ENCODE results near the gene DYSF.

DYSF gene

DNA sequence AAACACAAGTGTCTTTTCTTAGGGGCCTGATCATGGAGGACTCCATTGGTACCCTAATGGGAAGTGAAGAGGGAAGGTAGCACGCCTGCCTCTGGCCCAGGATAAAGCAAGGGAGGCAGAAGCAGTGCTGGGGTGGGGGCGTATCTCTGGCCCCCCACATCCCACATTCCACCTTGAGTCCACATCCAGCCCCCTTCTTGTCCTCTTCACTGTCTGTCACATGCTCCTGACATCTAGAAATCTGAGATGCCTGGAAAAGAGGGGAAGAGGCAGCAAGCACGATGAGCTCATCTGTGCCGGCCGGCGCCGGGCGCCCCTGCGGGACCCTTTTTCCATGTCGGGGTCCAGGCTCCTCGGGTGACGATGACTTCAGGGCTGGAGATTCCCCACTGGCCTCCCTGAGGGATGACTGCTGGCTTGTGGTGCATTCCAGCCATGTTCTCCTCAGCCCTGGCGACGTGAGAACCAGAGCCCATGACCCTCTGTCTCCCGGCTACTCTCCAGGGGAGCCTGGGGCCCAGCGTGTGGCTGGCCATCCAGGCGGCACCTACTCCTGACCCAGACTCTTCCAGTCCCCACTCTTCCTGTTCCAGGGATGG, 277.5 kb downstream of the DYSF start:
- no peak overlapping the region for H3K23ac ChIP-seq (ENCODE audit: low read depth, low read length, poor library complexity)
- H2BK15ac ChIP-seq (ENCODE audit: low read length) = no peak overlapping the region
- no peak overlapping the region for H2AFZ ChIP-seq (ENCODE audit: low read length)
- H3K9ac ChIP-seq (ENCODE audit: low read depth, low read length, poor library complexity) = no peak overlapping the region
- WGBS, 2 donors (ENCODE audit: extremely low coverage in 2 of 2, insufficient read length in 2 of 2, insufficient replicate concordance in 1 of 2) = no CpG with 5 or more reads among the region's 17 CpGs
- H2AK5ac ChIP-seq (ENCODE audit: low read depth, low read length) = no peak overlapping the region
- no peaks in the 10 kb centered on the region for H3K27me3 ChIP-seq (ENCODE audit: control insufficient read depth in 3 of 3, insufficient read depth in 3 of 3, low read depth in 1 of 3, low read length in 3 of 3)
- H4K8ac ChIP-seq (ENCODE audit: low read depth, low read length) = no peak overlapping the region
- H3K9me3 ChIP-seq (replicated peaks in 1 of 2; ENCODE audit: control insufficient read depth in 2 of 2, insufficient read depth in 1 of 2, low read depth in 1 of 2, low read length in 2 of 2) = peaks cover 0 to 3% of the 10 kb centered on the region in 2 donors
- H3K27ac ChIP-seq (replicated peaks; ENCODE audit: low read length) = no peak overlapping the region
- DNase-seq (ENCODE audit: low spot score) = no peak
- no peaks in the 10 kb centered on the region for H3K4me1 ChIP-seq (ENCODE audit: control insufficient read depth in 2 of 2, insufficient read depth in 1 of 2, low read depth in 1 of 2, low read length in 2 of 2)
- H3K4me2 ChIP-seq (ENCODE audit: insufficient read depth, low read length, poor library complexity, severe bottlenecking) = no peak overlapping the region
- no peak overlapping the region for H2BK5ac ChIP-seq (ENCODE audit: low read length)
- peaks cover 1% of the 10 kb centered on the region for H3K79me1 ChIP-seq (ENCODE audit: low read depth, low read length)
- H3K14ac ChIP-seq (ENCODE audit: low read length) = no peak overlapping the region
- H2BK120ac ChIP-seq (ENCODE audit: low read depth, low read length) = no peak overlapping the region
- H3K18ac ChIP-seq (ENCODE audit: low read length) = no peak overlapping the region
- H3K4ac ChIP-seq (ENCODE audit: low read length) = no peak overlapping the region
- no peak overlapping the region for H4K91ac ChIP-seq (ENCODE audit: low read depth, low read length, poor library complexity)
- no peak overlapping the region for H3K4me3 ChIP-seq (ENCODE audit: low read length in 2 of 2)
- H2BK12ac ChIP-seq (ENCODE audit: low read length) = no peak overlapping the region
- no peaks in the 10 kb centered on the region for H3K36me3 ChIP-seq (replicated peaks in 1 of 2; ENCODE audit: control insufficient read depth in 2 of 2, insufficient read depth in 2 of 2, low read length in 2 of 2)

DNA sequence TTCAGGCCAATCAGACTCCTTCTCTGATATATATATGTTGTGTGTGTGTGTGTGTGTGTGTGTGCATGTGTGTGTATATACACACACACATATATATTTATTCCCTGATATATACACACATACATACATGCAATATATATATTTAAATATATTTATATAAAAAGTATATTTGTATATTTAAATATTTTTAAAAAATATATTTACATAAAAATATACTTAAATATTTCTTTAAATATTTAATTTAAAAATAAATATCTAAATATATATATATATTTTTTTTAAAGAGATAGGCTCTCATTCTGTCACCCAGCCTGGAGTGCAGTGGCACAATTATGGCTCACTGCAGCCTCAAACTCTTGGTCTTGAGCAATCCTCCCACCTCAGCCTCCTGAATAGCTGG, 281.3 kb downstream of the DYSF start:
- Histone ChIP-seq H2BK12ac (ENCODE audit: low read length) (no peak overlapping the region), H2AFZ (ENCODE audit: low read length) (no peak overlapping the region), H3K4ac (ENCODE audit: low read length) (no peak overlapping the region), H3K18ac (ENCODE audit: low read length) (no peak overlapping the region), H2BK5ac (ENCODE audit: low read length) (no peak overlapping the region), H3K14ac (ENCODE audit: low read length) (no peak overlapping the region), H3K4me1 (ENCODE audit: control insufficient read depth in 2 of 2, insufficient read depth in 1 of 2, low read depth in 1 of 2, low read length in 2 of 2) (no peaks in the 10 kb centered on the region), H3K36me3 (replicated peaks in 1 of 2; ENCODE audit: control insufficient read depth in 2 of 2, insufficient read depth in 2 of 2, low read length in 2 of 2) (no peaks in the 10 kb centered on the region), H3K23ac (ENCODE audit: low read depth, low read length, poor library complexity) (no peak overlapping the region), H4K91ac (ENCODE audit: low read depth, low read length, poor library complexity) (no peak overlapping the region), H3K4me3 (ENCODE audit: low read length in 2 of 2) (no peak overlapping the region), H2BK15ac (ENCODE audit: low read length) (no peak overlapping the region), H3K9me3 (replicated peaks in 1 of 2; ENCODE audit: control insufficient read depth in 2 of 2, insufficient read depth in 1 of 2, low read depth in 1 of 2, low read length in 2 of 2) (no peaks in the 10 kb centered on the region), H3K9ac (ENCODE audit: low read depth, low read length, poor library complexity) (no peak overlapping the region), H3K27me3 (ENCODE audit: control insufficient read depth in 3 of 3, insufficient read depth in 3 of 3, low read depth in 1 of 3, low read length in 3 of 3) (no peaks in the 10 kb centered on the region), H3K79me1 (ENCODE audit: low read depth, low read length) (peaks cover 1% of the 10 kb centered on the region), H2AK5ac (ENCODE audit: low read depth, low read length) (no peak overlapping the region), H3K27ac (replicated peaks; ENCODE audit: low read length) (no peak overlapping the region), H2BK120ac (ENCODE audit: low read depth, low read length) (no peak overlapping the region), H4K8ac (ENCODE audit: low read depth, low read length) (no peak overlapping the region), H3K4me2 (ENCODE audit: insufficient read depth, low read length, poor library complexity, severe bottlenecking) (no peak overlapping the region)
- DNase-seq (ENCODE audit: low spot score) = no peak

DNA sequence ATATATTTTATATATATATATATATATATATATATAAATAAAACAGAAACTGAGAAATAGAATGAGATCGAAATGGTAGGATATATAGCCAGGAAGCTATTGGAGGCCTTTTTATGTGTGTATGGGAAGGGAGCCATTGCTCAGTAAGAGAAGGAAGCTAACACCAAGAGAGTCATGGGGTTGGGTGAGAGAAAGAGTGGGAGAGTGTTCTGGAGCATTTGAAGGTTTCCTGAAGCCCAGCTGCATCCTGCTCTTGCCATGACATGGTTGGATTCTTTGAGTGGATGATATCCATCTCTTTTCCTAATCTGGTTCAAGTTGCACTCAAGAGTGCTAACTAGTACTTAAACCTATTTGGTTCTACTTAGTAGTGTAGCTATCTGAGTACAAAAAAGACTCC, 282.3 kb downstream of the DYSF start:
- Histone ChIP-seq H3K4ac (ENCODE audit: low read length) (no peak overlapping the region), H3K27ac (replicated peaks; ENCODE audit: low read length) (no peak overlapping the region), H3K79me1 (ENCODE audit: low read depth, low read length) (peaks cover 1% of the 10 kb centered on the region), H3K18ac (ENCODE audit: low read length) (no peak overlapping the region), H3K4me1 (ENCODE audit: control insufficient read depth in 2 of 2, insufficient read depth in 1 of 2, low read depth in 1 of 2, low read length in 2 of 2) (no peaks in the 10 kb centered on the region), H3K14ac (ENCODE audit: low read length) (no peak overlapping the region), H3K36me3 (replicated peaks in 1 of 2; ENCODE audit: control insufficient read depth in 2 of 2, insufficient read depth in 2 of 2, low read length in 2 of 2) (no peaks in the 10 kb centered on the region), H3K27me3 (ENCODE audit: control insufficient read depth in 3 of 3, insufficient read depth in 3 of 3, low read depth in 1 of 3, low read length in 3 of 3) (no peaks in the 10 kb centered on the region), H2BK120ac (ENCODE audit: low read depth, low read length) (no peak overlapping the region), H3K9ac (ENCODE audit: low read depth, low read length, poor library complexity) (no peak overlapping the region), H3K23ac (ENCODE audit: low read depth, low read length, poor library complexity) (no peak overlapping the region), H4K8ac (ENCODE audit: low read depth, low read length) (no peak overlapping the region), H3K4me3 (ENCODE audit: low read length in 2 of 2) (no peak overlapping the region), H2BK15ac (ENCODE audit: low read length) (no peak overlapping the region), H2AFZ (ENCODE audit: low read length) (no peak overlapping the region), H2BK5ac (ENCODE audit: low read length) (no peak overlapping the region), H4K91ac (ENCODE audit: low read depth, low read length, poor library complexity) (no peak overlapping the region), H2BK12ac (ENCODE audit: low read length) (no peak overlapping the region), H3K4me2 (ENCODE audit: insufficient read depth, low read length, poor library complexity, severe bottlenecking) (no peak overlapping the region), H2AK5ac (ENCODE audit: low read depth, low read length) (no peak overlapping the region), H3K9me3 (replicated peaks in 1 of 2; ENCODE audit: control insufficient read depth in 2 of 2, insufficient read depth in 1 of 2, low read depth in 1 of 2, low read length in 2 of 2) (no peaks in the 10 kb centered on the region)
- WGBS, 2 donors (ENCODE audit: extremely low coverage in 2 of 2, insufficient read length in 2 of 2, insufficient replicate concordance in 1 of 2) = no CpG with 5 or more reads among the region's 1 CpG
- DNase-seq (ENCODE audit: low spot score) = no peak
